ENCODE data around the gene BMPR1A.

BMPR1A gene

GRCh38 chr10:86914734-86915133, 158.3 kb downstream of the BMPR1A start:
- no peaks in the 10 kb centered on the region for H3K36me3 ChIP-seq (ENCODE audit: insufficient read depth, low read length)

GRCh38 chr10:86918022-86918471, 161.6 kb downstream of the BMPR1A start:
- no peaks in the 10 kb centered on the region for H3K4me1 ChIP-seq (ENCODE audit: insufficient read depth, low read length, poor library complexity, severe bottlenecking)
- no peaks in the 10 kb centered on the region for H4K20me1 ChIP-seq (ENCODE audit: insufficient read depth, low read length, poor library complexity, severe bottlenecking)
- no peaks in the 10 kb centered on the region for H3K79me2 ChIP-seq (ENCODE audit: insufficient read depth, low read length)
- H3K9me3 ChIP-seq (ENCODE audit: insufficient read depth, low read depth, low read length): no peaks in the 10 kb centered on the region
- H3F3A ChIP-seq (ENCODE audit: low read depth): no peaks in the 10 kb centered on the region
- no peaks in the 10 kb centered on the region for H3K9me2 ChIP-seq (replicated peaks; ENCODE audit: low read depth, low read length)
- no peaks in the 10 kb centered on the region for H3K27me3 ChIP-seq (ENCODE audit: insufficient read depth, low read length, poor library complexity, severe bottlenecking)
- H3K4me2 ChIP-seq (ENCODE audit: low read depth, low read length, poor library complexity, severe bottlenecking): no peak overlapping the region
- H3K36me3 ChIP-seq (ENCODE audit: insufficient read depth, low read length): no peaks in the 10 kb centered on the region
- TF ChIP-seq CTCF (conservative IDR thresholded peaks at IDR 0.05; ENCODE audit: low read length) (no peak), EZH2phosphoT487 (IDR thresholded peaks at IDR 0.05; ENCODE audit: borderline replicate concordance) (no peak)
- no peak overlapping the region for H2AFZ ChIP-seq (ENCODE audit: low read length)
- H3K4me3 ChIP-seq (ENCODE audit: low read length, poor library complexity, severe bottlenecking): no peak overlapping the region
- no peak overlapping the region for H3K9ac ChIP-seq (ENCODE audit: low read depth, low read length, poor library complexity, severe bottlenecking)

More at GRCh38 chr10:86914734-86915133, 158.3 kb downstream of the BMPR1A start:
- H2AFZ ChIP-seq (ENCODE audit: low read length): no peak overlapping the region
- TF ChIP-seq EZH2phosphoT487 (IDR thresholded peaks at IDR 0.05; ENCODE audit: borderline replicate concordance) (no peak), CTCF (conservative IDR thresholded peaks at IDR 0.05; ENCODE audit: low read length) (no peak)
- peaks cover 5% of the 10 kb centered on the region for H3K27me3 ChIP-seq (ENCODE audit: insufficient read depth, low read length, poor library complexity, severe bottlenecking)
- H3F3A ChIP-seq (ENCODE audit: low read depth): no peaks in the 10 kb centered on the region
- H3K4me3 ChIP-seq (ENCODE audit: low read length, poor library complexity, severe bottlenecking): no peak overlapping the region
- H4K20me1 ChIP-seq (ENCODE audit: insufficient read depth, low read length, poor library complexity, severe bottlenecking): no peaks in the 10 kb centered on the region
- no peaks in the 10 kb centered on the region for H3K9me3 ChIP-seq (ENCODE audit: insufficient read depth, low read depth, low read length)
- H3K9ac ChIP-seq (ENCODE audit: low read depth, low read length, poor library complexity, severe bottlenecking): no peak overlapping the region
- H3K79me2 ChIP-seq (ENCODE audit: insufficient read depth, low read length): no peaks in the 10 kb centered on the region
- no peaks in the 10 kb centered on the region for H3K4me1 ChIP-seq (ENCODE audit: insufficient read depth, low read length, poor library complexity, severe bottlenecking)
- H3K9me2 ChIP-seq (replicated peaks; ENCODE audit: low read depth, low read length): no peaks in the 10 kb centered on the region
- no peak overlapping the region for H3K4me2 ChIP-seq (ENCODE audit: low read depth, low read length, poor library complexity, severe bottlenecking)

- Histone ChIP-seq H3F3A (ENCODE audit: low read depth) (no peaks in the 10 kb centered on the region), H3K4me1 (ENCODE audit: insufficient read depth, low read length, poor library complexity, severe bottlenecking) (no peaks in the 10 kb centered on the region), H2AFZ (ENCODE audit: low read length) (no peak overlapping the region), H4K20me1 (ENCODE audit: insufficient read depth, low read length, poor library complexity, severe bottlenecking) (no peaks in the 10 kb centered on the region), H3K27me3 (ENCODE audit: insufficient read depth, low read length, poor library complexity, severe bottlenecking) (no peaks in the 10 kb centered on the region), H3K9me2 (replicated peaks; ENCODE audit: low read depth, low read length) (no peaks in the 10 kb centered on the region), H3K4me2 (ENCODE audit: low read depth, low read length, poor library complexity, severe bottlenecking) (no peak overlapping the region), H3K9me3 (ENCODE audit: insufficient read depth, low read depth, low read length) (no peaks in the 10 kb centered on the region), H3K9ac (ENCODE audit: low read depth, low read length, poor library complexity, severe bottlenecking) (no peak overlapping the region), H3K4me3 (ENCODE audit: low read length, poor library complexity, severe bottlenecking) (no peak overlapping the region), H3K79me2 (ENCODE audit: insufficient read depth, low read length) (no peaks in the 10 kb centered on the region), H3K36me3 (ENCODE audit: insufficient read depth, low read length) (no peaks in the 10 kb centered on the region)
- no peak for TF ChIP-seq EZH2phosphoT487 (IDR thresholded peaks at IDR 0.05; ENCODE audit: borderline replicate concordance)
- TF ChIP-seq CTCF (conservative IDR thresholded peaks at IDR 0.05; ENCODE audit: low read length): no peak
These were observed 166.1 kb downstream of the BMPR1A start for GRCh38 chr10:86922553-86922961.

Measured in Loucy (cell line).